Measurements from ENCODE around the gene AGBL4. TPM values are rescaled to one million over a fixed set of nuclear protein-coding genes. Genes with fewer than 3 reads are reported as not detected.
"Not testable (repeated sequence)": the region's sequence is repeated elsewhere in the genome, so short reads cannot be mapped to it uniquely, and the experiment has no call there.

AGBL4 gene
- polyA plus RNA-seq, 1 experiment: not detected

GRCh38 chr1:49331066-49331852, 692.5 kb downstream of the AGBL4 start:
- peaks cover 14% of the 10 kb centered on the region for H3K9me3 ChIP-seq (ENCODE audit: control insufficient read depth, insufficient read depth, low read length)
- H3K4me3 ChIP-seq (ENCODE audit: low read depth, low read length): no peak overlapping the region
- POLR2A ChIA-PET: no interaction called here
- no peaks in the 10 kb centered on the region for H3K27me3 ChIP-seq (ENCODE audit: control insufficient read depth, insufficient read depth, low read length)
- TF ChIP-seq CTCF (IDR thresholded peaks at IDR 0.05; ENCODE audit: low read depth, low read length): no peak
- H3K27ac ChIP-seq (ENCODE audit: low read depth, low read length): no peak overlapping the region
- CTCF ChIA-PET: no interaction called here
- no peak for DNase-seq (ENCODE audit: low read depth, low spot score)

GRCh38 chr1:49323925-49324540, 699.7 kb downstream of the AGBL4 start:
- H3K9me3 ChIP-seq (ENCODE audit: control insufficient read depth, insufficient read depth, low read length): peaks cover 6% of the 10 kb centered on the region
- H3K27ac ChIP-seq (ENCODE audit: low read depth, low read length): no peak overlapping the region
- DNase-seq (ENCODE audit: low read depth, low spot score): no peak
- TF ChIP-seq CTCF (IDR thresholded peaks at IDR 0.05; ENCODE audit: low read depth, low read length): no peak
- H3K4me3 ChIP-seq (ENCODE audit: low read depth, low read length): no peak overlapping the region
- POLR2A ChIA-PET: no interaction called here
- no peaks in the 10 kb centered on the region for H3K27me3 ChIP-seq (ENCODE audit: control insufficient read depth, insufficient read depth, low read length)
- CTCF ChIA-PET: no interaction called here

- POLR2A ChIA-PET; H3K9me3 ChIP-seq (ENCODE audit: control insufficient read depth, insufficient read depth, low read length); DNase-seq (ENCODE audit: low read depth, low spot score); CTCF ChIA-PET; H3K27me3 ChIP-seq (ENCODE audit: control insufficient read depth, insufficient read depth, low read length); H3K27ac ChIP-seq (ENCODE audit: low read depth, low read length); H3K4me3 ChIP-seq (ENCODE audit: low read depth, low read length): not testable (repeated sequence)
Measured at GRCh38 chr1:49320493-49320892, 703.3 kb downstream of the AGBL4 start.

- no peaks in the 10 kb centered on the region for H3K27me3 ChIP-seq (ENCODE audit: control insufficient read depth, insufficient read depth, low read length)
- TF ChIP-seq CTCF (IDR thresholded peaks at IDR 0.05; ENCODE audit: low read depth, low read length): no peak
- POLR2A ChIA-PET: no interaction called here
- DNase-seq (ENCODE audit: low read depth, low spot score): no peak
- H3K27ac ChIP-seq (ENCODE audit: low read depth, low read length): no peak overlapping the region
- no peak overlapping the region for H3K4me3 ChIP-seq (ENCODE audit: low read depth, low read length)
- CTCF ChIA-PET: no interaction called here
- peaks cover 6% of the 10 kb centered on the region for H3K9me3 ChIP-seq (ENCODE audit: control insufficient read depth, insufficient read depth, low read length)
Measured at GRCh38 chr1:49319426-49319963, 704.3 kb downstream of the AGBL4 start.

GRCh38 chr1:49318218-49318617, 705.5 kb downstream of the AGBL4 start:
- no peak overlapping the region for H3K27ac ChIP-seq (ENCODE audit: low read depth, low read length)
- CTCF ChIA-PET: no interaction called here
- H3K4me3 ChIP-seq (ENCODE audit: low read depth, low read length): no peak overlapping the region
- H3K9me3 ChIP-seq (ENCODE audit: control insufficient read depth, insufficient read depth, low read length): peaks cover 3% of the 10 kb centered on the region
- POLR2A ChIA-PET: no interaction called here
- no peak for DNase-seq (ENCODE audit: low read depth, low spot score)
- no peak for TF ChIP-seq CTCF (IDR thresholded peaks at IDR 0.05; ENCODE audit: low read depth, low read length)
- H3K27me3 ChIP-seq (ENCODE audit: control insufficient read depth, insufficient read depth, low read length): no peaks in the 10 kb centered on the region

Data from AG04450 (cell line).